ENCODE data around the gene PTS.

PTS gene

DNA sequence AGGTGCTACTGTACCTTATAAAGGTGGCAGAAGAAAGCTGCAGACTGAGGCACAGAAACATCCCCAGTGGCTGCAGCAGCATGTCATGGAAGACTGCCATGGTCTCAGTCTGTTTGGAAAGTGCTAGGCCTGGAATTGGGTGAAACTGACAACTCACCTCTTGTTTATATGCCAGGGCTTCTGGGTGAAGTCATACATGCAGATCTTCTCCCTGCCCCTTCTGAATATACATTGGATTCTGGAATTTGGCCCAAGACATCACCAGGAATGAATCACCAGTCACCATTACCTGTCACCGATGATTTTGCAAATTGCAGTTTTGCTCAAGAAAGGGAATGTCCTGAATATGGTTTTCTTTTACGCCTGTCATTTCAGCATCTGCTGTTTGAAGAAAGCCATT lies 34.3 kb downstream of the PTS start, which contains the start of gene PLET1:
TSS of gene PLET1 (minus strand) at position 371 of the 400 bp plus-strand sequence. CDS start at position 100, 271 bp downstream.
- in situ Hi-C loops (cut with MboI; ENCODE audit: low sequenced_read_pairs), result no loop called here

GRCh38 chr11:112265659-112266409 lies 39.6 kb downstream of the PTS start:
- in situ Hi-C loops (cut with MboI; ENCODE audit: low sequenced_read_pairs), result no loop called here

DNA sequence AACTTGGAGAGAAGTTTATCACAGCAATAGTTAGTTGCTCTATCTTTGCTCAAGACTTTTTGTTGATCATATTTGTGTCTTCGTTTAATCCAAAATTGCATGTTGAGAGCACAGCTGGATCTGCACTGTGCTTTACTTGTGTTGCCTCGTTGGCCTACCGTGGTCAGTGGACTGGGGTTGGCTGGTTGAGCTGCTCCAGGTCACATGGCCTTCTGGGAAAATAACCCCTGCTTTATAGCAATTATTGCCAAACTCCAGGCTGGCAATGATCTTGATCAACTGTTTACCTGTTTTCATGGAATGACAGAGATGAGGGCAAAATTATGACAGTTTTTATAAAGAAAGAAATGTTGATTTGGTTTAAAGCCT lies 40.2 kb downstream of the PTS start:
- in situ Hi-C loops (cut with MboI; ENCODE audit: low sequenced_read_pairs), result no loop called here

DNA sequence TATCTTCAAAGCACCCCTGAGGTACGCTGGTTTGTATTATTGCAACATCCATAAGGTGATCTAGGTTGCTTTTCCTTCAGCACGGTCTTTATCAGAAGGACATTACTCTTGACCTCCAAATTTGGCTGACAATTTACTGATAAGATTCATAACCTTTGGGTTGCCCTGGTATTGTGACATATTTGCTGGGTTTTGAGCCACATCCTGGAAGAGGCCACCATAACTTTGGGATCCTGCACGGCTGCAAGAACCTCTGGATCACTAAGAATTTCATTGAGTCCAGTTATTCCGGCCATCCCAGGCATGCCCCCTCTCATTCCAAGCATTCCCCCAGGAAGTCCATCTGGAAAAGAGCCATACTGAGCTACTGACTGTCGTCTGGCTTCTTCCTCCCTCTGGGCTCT lies 41.0 kb downstream of the PTS start:
- in situ Hi-C loops (cut with MboI; ENCODE audit: low sequenced_read_pairs), result no loop called here

- in situ Hi-C loops (cut with MboI; ENCODE audit: low sequenced_read_pairs), result no loop called here
Measured at GRCh38 chr11:112268406-112268805, 42.2 kb downstream of the PTS start.

GRCh38 chr11:112269139-112269538 lies 42.9 kb downstream of the PTS start:
- in situ Hi-C loops (cut with MboI; ENCODE audit: low sequenced_read_pairs), result no loop called here

GRCh38 chr11:112270551-112271180 lies 44.4 kb downstream of the PTS start:
- in situ Hi-C loops (cut with MboI; ENCODE audit: low sequenced_read_pairs), result no loop called here

DNA sequence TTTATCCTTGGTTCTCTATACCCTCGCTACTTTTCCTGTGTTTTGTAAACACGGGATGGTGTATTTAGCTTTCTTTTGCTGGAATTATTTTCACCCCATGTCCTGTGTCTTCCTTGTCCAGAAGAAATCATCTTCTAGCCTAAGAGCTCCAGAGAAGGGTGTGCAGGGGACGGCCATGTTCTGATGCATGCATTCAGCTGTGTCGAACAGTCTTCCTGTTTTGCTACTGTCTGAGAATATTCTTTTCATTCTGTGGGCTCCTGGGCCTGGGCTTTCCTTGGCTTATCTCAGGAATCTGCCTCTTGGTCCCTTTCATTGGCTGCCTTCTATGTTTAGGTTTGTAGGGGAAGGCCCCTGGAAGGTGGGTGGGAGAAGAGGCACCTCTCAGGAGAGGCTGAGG lies 45.0 kb downstream of the PTS start:
- in situ Hi-C loops (cut with MboI; ENCODE audit: low sequenced_read_pairs), result no loop called here

DNA sequence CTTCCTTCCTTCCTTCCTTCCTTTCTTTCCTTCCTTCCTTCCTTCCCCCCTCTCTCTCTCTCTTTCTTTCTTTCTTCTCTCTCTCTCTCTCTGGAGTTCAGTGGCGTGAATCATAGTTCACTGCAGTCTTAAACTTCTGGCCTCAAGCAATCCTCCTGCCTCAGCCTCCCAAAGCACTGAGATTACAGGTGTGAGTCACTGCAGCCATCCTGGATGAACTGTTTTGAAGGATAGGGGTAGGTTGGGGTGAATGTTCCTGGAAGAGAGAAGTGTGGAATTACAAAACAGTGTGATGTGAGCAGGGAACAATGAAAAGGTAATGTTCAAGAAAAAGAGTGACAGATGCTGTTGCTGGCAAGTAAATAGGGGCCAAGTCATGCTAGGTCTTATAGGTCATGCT lies 46.8 kb downstream of the PTS start:
- in situ Hi-C loops (cut with MboI; ENCODE audit: low sequenced_read_pairs), result no loop called here

- in situ Hi-C loops (cut with MboI; ENCODE audit: low sequenced_read_pairs), result no loop called here
Measured at GRCh38 chr11:112274007-112274783, 48.0 kb downstream of the PTS start.

DNA sequence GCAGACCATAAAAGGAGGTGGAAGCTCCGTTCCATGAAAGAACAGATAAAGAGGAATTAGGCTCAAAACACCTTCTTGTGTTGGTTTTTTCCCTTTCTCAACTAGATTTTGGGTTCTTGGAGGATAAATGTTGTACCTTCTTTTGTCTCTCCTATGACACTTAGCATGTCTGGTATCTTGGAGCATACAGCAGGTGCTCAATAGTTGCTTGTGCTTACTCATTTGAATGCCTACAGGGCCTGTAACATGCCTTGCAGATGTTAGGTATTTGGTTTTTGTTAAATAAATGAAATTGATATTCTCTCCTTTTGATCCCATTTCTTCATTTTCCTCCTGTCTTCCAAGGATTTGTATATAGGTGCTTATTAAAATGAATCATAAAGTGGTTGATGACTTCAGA lies 50.8 kb downstream of the PTS start:
- in situ Hi-C loops (cut with MboI; ENCODE audit: low sequenced_read_pairs), result no loop called here

- in situ Hi-C loops (cut with MboI; ENCODE audit: low sequenced_read_pairs), result no loop called here
Measured at GRCh38 chr11:112277941-112278340, 51.7 kb downstream of the PTS start.

DNA sequence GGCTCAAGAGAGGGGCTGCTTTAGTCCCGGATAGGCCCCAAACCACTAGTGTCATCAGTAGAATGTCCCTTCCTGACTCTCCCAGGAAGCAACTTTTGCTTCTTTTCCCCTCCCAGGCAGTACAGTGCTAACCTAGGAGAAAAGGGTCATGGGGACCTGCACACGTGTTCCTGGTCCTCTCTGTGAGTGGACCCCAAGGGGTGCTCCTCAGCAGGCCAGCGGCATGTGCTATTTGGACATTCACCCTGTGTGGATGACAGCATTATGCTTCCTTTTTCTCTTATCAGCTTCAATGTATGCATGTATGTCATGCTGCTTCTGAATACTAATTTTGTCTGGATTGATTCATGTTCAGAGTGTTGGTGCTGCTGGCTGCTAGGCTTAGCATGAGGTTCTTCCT lies 52.6 kb downstream of the PTS start:
- in situ Hi-C loops (cut with MboI; ENCODE audit: low sequenced_read_pairs), result no loop called here

- in situ Hi-C loops (cut with MboI; ENCODE audit: low sequenced_read_pairs), result no loop called here
Measured at GRCh38 chr11:112279901-112280267, 53.7 kb downstream of the PTS start.

DNA sequence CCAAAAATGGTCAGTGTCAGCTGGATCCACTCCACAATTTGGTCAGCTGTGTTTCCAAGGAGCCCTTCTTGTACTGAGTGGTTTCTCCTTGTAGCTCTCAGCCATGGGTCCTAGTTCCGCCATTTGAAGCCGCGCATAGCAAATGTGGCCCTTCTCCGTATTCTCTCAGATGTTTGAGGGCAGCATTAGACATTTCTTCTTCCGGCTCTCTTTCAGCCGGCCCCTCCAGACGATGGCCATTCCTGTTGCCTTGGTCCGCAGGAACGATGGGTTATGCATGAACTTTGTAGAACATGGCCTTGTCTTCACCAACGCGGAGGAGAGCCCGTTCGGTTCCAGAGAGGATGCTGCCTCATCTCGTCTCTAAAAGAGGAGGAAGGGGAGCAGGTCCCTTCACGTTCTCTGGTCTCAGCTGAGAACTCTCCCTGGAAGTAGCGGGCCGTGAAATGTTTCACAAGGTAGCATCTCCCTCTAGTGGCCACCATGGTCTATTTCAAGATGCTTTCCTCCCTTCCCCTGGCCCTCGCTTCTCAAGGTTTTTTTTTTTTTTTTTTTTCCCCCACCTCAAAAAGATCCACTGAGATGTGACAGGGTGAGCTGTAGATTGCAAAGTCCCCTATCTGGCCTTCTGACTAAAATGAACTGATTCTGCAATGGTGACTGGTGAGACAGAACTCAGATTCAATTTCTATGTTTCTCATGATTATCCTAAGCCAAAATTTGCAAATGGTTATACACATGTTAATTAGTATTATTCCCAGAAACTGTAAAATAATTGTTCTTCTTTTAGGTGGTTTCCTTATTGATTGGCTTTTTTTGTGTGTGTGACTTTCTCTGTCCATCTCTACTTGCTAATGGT lies 54.3 kb downstream of the PTS start:
- in situ Hi-C loops (cut with MboI; ENCODE audit: low sequenced_read_pairs), result no loop called here

DNA sequence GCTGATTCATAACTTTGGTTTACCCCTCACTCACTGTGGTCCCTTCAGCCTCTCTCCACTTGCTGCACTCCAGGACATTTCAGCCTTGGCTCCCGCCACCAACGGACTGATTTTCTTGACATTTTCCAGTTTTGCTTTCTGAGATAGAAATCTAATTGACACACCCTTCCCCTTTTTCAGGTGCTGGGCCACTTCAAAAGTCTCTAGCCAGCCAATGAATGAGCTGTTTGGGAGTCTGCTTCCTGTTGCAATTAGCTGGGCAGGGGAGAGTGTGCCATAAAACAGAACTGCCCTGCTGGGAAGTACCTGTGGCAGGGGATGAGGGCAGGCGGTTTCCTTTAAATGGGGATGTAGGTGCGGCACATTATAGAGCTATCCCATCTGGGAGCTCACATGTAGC lies 55.5 kb downstream of the PTS start:
- in situ Hi-C loops (cut with MboI; ENCODE audit: low sequenced_read_pairs), result no loop called here
